Activated CD4-positive, alpha-beta T cell treated with anti-CD3 and anti-CD28 coated beads for 1 hour (primary cell): ENCODE measurements around the gene MUC6.
"Not testable (repeated sequence)": the region's sequence is repeated elsewhere in the genome, so short reads cannot be mapped to it uniquely, and the experiment has no call there.

ENCODE experiments used
- DNase-seq: peaks from one replicate; pipeline ENCODE4 v3.0.0-alpha.2; 2020

MUC6 gene

DNA sequence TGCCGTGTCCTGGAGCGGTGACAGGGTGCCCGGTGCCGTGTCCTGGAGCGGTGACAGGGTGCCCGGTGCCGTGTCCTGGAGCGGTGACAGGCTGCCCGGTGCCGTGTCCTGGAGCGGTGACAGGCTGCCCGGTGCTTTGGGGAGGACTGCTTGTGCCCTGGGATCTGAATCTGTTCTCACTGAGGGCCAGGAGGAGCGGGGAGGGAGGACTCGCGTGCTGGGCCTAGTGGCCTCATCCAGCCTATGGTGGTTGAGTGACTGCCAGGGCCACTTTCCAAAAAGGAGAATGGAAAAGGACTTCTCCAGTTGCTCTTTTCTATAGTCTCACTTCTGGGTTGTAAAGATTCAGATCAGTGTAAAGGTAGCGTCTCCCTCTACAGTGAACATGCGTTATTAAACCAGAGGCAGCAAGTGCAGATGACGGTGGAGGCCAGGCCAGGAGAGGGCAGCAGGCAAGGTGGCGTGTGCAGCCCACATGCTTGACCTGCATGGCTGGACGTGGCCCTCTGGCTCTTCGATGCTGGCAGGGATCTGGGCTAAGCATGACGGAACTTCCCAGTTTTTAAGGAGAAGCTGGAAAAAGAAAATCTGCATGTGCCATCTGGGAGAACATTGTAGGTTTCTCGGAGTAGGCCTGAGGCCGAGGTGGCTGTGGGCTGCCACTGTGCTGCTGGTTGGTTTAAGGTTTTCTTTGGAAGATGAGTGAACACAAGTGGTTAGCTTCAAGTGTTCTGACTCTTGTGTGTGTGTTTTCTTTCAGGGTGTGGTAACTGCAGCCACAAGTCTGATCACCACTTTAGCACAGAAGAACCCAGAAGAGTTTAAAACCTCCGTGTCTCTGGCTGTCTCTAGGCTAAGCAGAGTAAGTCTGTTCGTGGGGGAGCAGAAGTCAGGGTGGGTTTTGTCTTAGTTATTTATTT is 55.8 kb downstream of the MUC6 start:
- DNase-seq: no peak

- no peak for DNase-seq
These were observed 57.7 kb downstream of the MUC6 start for GRCh38 chr11:978781-979180.

DNA sequence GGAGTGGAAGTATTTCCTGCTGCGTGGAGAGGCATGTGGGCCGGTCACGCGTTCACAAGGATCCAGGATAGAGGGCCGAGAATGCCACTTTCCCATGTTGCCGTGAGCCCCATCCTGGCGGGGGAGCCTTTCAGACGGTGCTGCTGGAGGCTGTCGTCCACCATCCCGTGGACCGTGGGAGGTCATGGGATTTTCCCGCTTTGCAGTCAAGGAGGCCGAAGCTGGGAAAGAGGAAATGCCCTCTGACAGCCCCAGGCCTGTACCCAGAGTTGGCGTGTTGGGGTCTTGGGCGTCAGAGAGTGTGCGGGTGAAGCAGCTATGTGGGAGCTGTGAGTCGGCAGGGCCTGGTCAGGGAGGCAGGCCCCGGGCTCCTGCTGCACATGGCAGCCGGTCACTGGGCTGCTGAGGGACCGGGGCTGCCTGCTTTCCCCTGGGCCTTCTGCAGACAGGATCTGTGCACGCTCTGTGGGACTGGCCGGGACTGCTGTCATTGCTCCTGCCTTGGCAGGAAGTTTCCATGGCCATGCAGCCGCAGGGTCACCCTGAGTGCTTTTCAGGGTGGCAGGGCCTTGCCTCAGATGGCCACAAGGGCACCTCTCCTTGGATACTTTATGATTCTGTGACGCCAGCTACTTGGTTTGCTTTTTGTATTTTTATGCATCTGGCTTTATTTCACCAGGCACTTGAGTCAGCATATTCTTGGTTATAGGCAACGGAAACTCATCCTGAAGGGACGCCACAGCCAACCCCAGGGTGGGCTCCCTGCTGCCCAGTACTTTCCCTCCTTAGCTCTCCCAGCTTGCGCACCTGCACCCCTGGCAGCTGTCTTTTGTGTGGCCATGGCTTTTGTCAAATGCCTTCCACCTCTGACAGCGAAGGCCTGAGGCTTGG is 58.4 kb downstream of the MUC6 start:
- DNase-seq: no peak

GRCh38 chr11:976431-977160 is 59.9 kb downstream of the MUC6 start:
- no peak for DNase-seq

GRCh38 chr11:975827-976226 is 60.7 kb downstream of the MUC6 start:
- no peak for DNase-seq

DNA sequence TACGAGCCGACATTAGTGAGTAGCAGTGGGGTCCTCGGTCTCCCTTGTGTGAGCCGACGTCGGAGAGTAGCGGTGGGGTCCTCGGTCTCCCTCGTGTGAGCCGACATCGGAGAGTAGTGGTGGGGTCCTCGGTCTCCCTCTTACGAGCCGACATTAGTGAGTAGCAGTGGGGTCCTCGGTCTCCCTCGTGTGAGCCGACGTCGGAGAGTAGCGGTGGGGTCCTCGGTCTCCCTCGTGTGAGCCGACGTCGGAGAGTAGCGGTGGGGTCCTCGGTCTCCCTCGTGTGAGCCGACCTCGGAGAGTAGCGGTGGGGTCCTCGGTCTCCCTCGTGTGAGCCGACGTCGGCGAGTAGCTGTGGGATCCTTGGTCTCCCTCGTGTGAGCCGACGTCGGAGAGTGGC is 61.1 kb downstream of the MUC6 start:
- not testable (repeated sequence) for DNase-seq

- DNase-seq: no peak
These were observed 63.3 kb downstream of the MUC6 start for GRCh38 chr11:973237-973636.

DNA sequence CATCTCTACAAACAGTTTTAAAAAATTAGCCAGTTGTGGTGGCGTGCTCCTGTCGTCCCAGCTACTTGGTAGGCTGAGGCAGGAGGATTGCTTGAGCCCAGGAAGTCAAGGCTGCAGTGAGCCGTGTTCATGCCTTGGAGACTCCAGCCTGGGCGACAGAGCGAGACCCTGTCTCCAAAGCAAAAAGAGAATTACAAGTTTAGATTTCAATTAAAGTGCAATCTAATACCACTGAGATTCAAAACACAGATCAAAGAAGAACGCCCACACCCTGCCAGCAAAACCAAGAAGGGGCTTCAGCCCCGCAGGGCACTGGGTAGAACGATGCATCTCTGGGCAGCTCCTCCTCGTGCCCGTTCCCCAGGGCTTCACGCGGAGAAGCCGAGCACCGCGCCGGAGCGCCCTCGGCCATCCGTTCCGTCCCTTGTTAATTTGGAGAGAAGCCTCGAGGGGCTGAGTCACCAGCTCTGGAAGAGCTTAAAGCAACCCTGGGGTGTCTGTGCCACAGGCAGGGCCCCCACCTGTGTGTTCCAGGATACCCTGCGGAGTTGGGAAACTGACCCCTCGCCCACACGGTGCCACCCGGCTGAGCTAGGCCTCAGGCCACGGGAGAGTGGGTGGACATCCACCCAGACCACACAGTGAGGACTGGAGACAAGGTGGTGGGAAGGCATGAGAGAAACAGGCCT is 63.9 kb downstream of the MUC6 start:
- DNase-seq: no peak

DNA sequence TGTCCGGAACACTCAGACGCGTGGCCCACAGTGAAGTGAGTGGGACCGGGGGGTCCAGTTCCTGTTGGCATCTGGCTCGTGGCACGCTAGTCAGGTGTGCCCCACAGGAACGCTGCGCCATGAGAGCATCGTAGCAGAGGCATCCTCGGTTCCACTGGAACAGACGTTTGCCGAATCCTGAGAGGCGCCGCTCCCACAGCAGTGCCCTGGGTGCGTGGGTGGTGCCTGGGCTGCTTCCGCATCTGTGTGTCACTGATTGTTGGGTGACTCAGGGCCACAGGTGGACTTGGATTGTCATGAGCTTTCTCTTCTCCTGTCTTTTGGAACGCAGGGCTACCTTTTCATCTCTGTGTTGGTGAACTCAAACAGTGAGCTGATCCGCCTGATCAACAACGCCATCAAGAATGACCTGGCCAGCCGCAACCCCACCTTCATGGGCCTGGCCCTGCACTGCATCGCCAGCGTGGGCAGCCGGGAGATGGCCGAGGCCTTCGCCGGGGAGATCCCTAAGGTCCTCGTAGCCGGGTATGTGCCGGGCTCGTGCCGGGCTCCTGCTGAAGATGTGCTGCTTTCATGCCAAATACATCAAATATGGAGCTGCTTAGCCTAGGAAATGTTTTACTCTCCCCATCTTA is 64.7 kb downstream of the MUC6 start:
- DNase-seq: no peak

DNA sequence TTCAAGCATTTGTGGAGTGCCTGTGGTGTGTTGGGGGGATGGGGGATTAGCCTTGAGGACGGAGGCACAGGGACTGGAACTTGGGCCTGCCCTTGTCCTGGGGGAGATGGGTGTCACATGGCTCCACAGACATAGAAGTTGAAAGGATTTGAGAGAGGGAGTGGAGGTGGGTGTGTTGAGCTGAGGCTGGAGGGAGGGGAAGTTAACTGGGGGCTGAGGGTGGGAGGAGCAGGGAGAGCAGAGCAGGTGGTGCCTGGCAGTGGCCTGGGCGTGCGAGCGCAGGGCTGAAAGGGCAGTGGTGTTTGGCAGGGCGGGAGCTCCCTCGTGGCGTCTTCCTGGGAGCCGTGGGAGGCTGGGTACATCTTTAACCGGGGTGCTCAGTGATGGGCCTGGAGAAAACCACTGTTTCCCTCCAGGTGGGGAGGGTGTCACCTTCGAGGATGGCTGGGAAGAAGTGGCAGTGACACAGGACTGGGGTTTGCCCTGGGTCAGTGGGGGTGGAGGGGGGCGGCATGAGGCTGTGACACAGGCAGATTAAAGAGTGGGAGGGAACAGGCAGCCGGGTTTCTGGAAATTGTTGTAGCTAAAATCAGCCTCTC is 65.3 kb downstream of the MUC6 start:
- DNase-seq: no peak

- DNase-seq: no peak
These were observed 66.1 kb downstream of the MUC6 start for GRCh38 chr11:970319-970871.

DNA sequence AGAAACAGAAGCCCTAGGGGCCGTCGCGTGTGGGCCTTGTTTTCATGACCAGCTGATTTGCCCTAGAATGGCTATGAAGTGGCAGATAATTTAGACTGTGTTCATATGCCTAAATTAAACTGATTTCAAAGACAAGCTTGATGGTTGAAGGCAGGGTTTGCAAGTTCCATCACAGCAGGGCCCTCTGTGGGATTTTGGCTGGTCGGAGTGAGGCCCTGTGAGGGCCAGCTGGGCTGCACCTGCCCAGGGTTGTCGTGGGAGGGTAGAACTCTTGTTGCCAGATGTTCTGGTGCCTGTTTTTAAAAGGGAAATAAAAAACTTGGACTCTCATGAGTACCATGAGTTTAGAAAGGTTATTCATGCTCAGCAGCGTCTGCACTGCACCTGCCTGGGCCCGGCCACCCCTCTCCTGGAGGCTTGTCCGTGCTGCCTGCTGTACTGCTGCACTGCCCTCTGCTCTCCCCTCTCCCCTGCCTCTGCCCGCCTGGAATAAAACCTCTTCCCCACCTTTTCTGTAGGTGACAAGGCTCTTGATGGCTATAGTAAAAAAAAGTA is 66.8 kb downstream of the MUC6 start:
- DNase-seq: no peak

- DNase-seq: no peak
These were observed 67.7 kb downstream of the MUC6 start for GRCh38 chr11:968822-969221.

GRCh38 chr11:967995-968751 is 68.3 kb downstream of the MUC6 start:
- DNase-seq: no peak

DNA sequence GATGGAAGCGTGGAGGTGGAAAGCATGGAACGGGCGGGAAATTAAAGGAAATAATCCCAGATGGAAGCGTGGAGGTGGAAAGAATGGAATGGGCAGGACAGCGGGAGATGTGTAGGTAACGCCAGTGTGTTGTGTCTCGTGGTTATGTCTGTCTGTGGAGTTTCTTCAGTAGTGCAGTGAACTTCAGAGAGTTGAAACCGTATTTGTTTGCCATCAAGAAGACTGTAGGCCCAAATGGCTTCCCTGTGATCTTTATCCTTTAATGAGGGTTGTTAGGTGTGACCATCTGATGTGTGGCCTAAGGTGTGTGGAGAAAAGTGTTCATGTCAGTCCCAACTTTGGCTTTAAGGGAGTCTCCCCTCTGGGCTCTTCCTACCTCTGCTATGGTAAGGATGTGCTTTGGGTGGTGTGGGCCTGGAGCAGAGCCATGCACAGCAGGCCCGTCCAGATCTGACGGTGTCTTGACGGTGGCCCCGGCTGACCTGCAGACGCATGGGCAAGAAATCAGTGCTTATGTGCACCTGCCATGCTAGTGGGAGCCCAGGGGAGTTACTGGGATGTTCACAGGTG is 71.2 kb downstream of the MUC6 start:
- no peak for DNase-seq

DNA sequence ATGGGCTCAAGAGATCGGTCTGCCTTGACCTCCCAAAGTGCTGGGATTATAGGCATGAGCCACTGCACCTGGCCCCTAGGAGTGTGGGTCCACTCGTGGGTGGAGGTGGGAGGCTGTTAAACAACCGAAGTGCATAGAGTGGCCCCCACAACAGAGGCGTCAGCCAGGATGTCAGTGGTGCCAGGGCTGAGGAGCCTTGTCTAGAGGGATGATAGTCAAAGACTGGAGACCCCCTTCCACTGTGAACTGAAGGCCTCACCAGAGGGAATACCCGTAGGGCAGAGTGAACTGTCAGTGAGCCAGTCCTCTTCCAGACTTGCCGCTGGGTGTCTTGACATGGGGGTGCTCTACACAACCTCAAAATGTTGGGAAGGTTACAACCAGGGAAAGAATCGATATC is 72.7 kb downstream of the MUC6 start:
- no peak for DNase-seq
